Parathyroid adenoma (tissue), 2 donors: Measurements from ENCODE around the gene SLC2A10.

Experiments
- H2AFZ ChIP-seq: fragments of 300-600 bp; sonication (generic); one replicate; pipeline ENCODE4 v1.7.0; 2017; ENCODE audit warnings: antibody characterized with exemption, mild to moderate bottlenecking
- H3K27ac ChIP-seq: fragments of 300-600 bp; sonication (generic); one replicate; pipeline ENCODE4 v1.7.0; 2017
- H3K27me3 ChIP-seq: fragments of 300-600 bp; sonication (generic); one replicate; pipeline ENCODE4 v1.7.0; 2017; ENCODE audit warnings: low read length; ENCODE audit not compliant: control insufficient read depth, insufficient read depth
- H3K36me3 ChIP-seq: fragments of 300-600 bp; sonication (generic); one replicate; pipeline ENCODE4 v1.7.0; 2017; ENCODE audit warnings: low read length; ENCODE audit not compliant: control insufficient read depth, insufficient read depth
- H3K4me1 ChIP-seq: fragments of 300-600 bp; sonication (generic); one replicate; pipeline ENCODE4 v1.7.0; 2017; ENCODE audit warnings: control low read depth
- H3K4me2 ChIP-seq: fragments of 300-600 bp; sonication (generic); one replicate; pipeline ENCODE4 v1.7.0; 2017; ENCODE audit warnings: low read length
- H3K4me3 ChIP-seq: fragments of 300-600 bp; sonication (generic); one replicate; pipeline ENCODE4 v1.7.0; 2017; ENCODE audit warnings: low read depth, low read length
- H3K79me2 ChIP-seq: fragments of 300-600 bp; sonication (generic); one replicate; pipeline ENCODE4 v1.7.0; 2017; ENCODE audit warnings: control low read depth
- H3K9ac ChIP-seq: fragments of 300-600 bp; sonication (generic); one replicate; pipeline ENCODE4 v1.7.0; 2017; ENCODE audit warnings: mild to moderate bottlenecking
- H3K9me3 ChIP-seq: fragments of 300-600 bp; sonication (generic); one replicate; pipeline ENCODE4 v1.7.0; 2017; ENCODE audit warnings: low read length; ENCODE audit not compliant: control insufficient read depth
- TF ChIP-seq, protein P1 (sequence below): fragments of 300-600 bp; sonication (generic); IDR thresholded peaks from one replicate; pipeline ENCODE4 v1.7.0; 2017; ENCODE audit warnings: antibody characterized with exemption, mild to moderate bottlenecking
- donor health status: primary hyperparathyroidism.

SLC2A10 gene

DNA sequence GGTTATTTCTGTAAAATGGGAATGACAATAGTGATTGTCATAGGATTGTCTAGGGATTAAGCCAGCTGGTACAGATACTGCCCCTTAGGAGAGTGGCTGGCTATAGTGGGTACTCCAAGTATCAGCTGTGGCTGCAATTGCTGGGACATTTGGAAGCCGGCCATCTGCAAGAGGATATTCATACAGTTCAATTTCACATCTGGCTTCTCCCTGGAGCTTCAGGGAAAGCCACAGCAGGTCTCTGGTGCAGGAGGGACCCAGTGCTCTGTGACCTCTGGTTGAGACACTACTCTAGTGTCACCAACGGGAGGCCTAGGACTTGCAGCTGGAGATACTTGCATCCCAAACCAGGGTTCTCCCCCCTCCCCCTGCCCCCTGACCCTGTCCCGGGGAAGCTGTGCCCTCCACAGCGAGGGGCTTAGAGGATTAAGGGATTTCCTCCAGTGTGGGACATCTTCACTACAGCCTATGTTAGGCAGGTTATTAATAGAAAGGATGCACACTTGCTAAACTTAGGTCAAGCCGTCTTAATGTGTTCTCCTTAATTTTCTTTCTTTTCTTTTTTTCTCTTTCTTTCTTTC lies 2.7 kb downstream of the SLC2A10 start:
- H3K79me2 ChIP-seq, result no peaks in the 10 kb centered on the region
- no peaks in the 10 kb centered on the region for H3K36me3 ChIP-seq
- H3K9ac ChIP-seq, result no peak overlapping the region
- H3K4me1 ChIP-seq, result peaks cover 7% of the 10 kb centered on the region
- H3K4me3 ChIP-seq, result no peak overlapping the region
- H3K9me3 ChIP-seq, result no peaks in the 10 kb centered on the region
- H3K4me2 ChIP-seq, result no peak overlapping the region
- H3K27me3 ChIP-seq, result no peaks in the 10 kb centered on the region
- no peak overlapping the region for H2AFZ ChIP-seq
- TF ChIP-seq, protein P1, sequence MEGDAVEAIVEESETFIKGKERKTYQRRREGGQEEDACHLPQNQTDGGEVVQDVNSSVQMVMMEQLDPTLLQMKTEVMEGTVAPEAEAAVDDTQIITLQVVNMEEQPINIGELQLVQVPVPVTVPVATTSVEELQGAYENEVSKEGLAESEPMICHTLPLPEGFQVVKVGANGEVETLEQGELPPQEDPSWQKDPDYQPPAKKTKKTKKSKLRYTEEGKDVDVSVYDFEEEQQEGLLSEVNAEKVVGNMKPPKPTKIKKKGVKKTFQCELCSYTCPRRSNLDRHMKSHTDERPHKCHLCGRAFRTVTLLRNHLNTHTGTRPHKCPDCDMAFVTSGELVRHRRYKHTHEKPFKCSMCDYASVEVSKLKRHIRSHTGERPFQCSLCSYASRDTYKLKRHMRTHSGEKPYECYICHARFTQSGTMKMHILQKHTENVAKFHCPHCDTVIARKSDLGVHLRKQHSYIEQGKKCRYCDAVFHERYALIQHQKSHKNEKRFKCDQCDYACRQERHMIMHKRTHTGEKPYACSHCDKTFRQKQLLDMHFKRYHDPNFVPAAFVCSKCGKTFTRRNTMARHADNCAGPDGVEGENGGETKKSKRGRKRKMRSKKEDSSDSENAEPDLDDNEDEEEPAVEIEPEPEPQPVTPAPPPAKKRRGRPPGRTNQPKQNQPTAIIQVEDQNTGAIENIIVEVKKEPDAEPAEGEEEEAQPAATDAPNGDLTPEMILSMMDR, result no peak
- H3K27ac ChIP-seq, result no peak overlapping the region

DNA sequence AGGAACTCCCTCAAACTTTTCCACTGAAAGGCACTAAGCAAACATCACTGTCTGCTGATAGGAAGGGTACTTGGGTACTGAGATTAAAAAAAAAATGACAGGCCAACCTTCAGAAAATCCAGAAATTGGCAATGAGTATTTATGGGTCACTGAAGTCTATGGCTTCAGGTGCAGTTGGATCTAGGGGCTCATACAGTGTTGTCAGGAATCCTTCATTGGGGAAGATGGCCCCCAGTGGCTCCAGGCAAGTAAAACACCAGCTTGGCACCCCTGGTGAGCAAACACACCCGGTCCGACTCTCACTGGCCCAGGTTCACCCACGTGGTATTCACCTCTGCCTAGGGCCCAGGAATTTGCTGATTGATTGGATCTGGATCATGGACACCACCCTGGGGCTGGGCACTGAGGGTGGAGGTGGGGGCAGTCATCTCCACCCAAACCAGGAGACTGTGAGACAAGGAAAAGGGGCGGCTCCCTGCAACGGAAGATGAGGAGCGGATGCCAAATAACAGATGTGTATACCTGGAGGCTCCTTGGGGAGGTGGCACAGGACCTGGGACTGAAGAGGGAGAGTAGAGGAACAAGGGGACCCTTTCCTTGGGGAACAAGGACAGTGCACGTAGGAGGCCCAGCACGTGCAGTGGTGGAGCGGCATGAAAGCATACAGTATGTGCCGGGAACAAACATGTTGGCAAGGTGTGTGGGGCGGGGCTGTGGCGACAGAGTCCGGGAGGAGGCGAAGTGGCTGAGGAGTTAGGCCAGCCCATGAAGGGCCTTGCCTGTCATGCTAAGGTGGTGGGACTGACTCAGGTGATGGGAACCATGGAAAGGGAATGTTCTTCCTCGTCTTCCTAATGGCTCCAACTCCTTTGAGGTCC lies 4.7 kb downstream of the SLC2A10 start:
- Histone ChIP-seq H3K27ac (no peak overlapping the region), H3K4me2 (no peak overlapping the region), H3K9ac (no peak overlapping the region), H2AFZ (no peak overlapping the region), H3K36me3 (no peaks in the 10 kb centered on the region), H3K27me3 (no peaks in the 10 kb centered on the region), H3K9me3 (no peaks in the 10 kb centered on the region), H3K4me1 (peaks cover 7% of the 10 kb centered on the region), H3K79me2 (no peaks in the 10 kb centered on the region), H3K4me3 (no peak overlapping the region)
- TF ChIP-seq, protein P1, result no peak

DNA sequence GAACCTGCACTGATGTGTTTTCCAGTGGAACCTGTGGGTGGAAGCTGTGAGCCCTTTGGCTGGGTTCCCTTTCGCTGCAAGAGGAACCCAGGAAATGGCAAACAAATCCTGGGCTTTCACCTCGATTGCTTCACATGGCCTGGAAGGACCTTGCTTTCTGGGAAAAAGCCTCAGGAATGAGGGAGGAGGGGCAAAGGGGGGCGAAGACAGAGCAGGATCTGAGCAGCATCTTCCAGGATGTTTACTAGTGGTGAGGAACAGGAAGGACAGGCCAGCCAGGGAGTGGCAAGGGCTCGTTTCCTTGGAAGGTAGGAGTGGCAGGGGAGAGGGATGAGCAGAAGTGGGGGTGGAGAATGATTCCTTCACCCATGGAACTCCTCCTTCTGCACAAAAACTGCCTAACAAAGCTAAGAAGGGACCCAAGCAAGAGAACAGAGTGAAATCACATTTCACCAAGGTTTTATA lies 5.9 kb downstream of the SLC2A10 start:
- no peaks in the 10 kb centered on the region for H3K9me3 ChIP-seq
- H3K27ac ChIP-seq, result no peak overlapping the region
- H3K4me1 ChIP-seq, result peaks cover 3% of the 10 kb centered on the region
- H3K4me3 ChIP-seq, result no peak overlapping the region
- no peaks in the 10 kb centered on the region for H3K27me3 ChIP-seq
- TF ChIP-seq, protein P1, result no peak
- no peak overlapping the region for H2AFZ ChIP-seq
- no peaks in the 10 kb centered on the region for H3K79me2 ChIP-seq
- no peak overlapping the region for H3K4me2 ChIP-seq
- no peak overlapping the region for H3K9ac ChIP-seq
- H3K36me3 ChIP-seq, result no peaks in the 10 kb centered on the region

DNA sequence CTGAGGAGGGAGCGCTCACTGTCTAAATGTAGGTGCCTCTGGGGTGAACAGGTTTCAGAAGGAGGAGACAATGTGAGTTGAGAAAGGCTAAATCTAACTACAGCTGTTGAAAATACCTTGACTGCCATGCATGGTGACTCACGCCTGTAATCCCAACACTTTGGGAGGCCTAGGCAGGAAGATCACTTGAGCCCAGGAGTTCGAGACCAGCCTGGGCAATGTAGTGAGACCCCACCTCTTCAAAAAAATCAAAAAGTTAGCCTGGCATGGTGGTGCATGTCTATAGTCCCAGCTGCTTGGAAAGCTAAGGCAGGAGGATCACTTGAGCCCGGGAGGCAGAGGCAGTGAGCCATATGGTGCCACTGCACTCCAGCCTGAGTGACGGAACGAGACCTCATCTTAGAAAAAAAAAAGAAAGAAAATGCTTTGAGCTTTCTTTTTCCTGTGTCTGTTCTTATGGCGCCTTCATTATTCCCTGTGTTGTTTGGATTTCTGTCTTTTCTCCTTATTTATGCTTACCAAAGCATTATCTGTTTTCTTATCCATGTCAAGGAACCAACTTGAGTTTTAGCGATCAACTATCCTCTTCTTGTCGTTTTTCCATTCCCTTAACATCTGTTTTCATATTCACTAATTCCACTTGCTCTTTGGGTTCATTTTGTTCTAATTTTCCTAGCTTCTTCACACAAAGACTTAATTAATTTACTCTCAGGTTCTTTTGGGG lies 8.5 kb downstream of the SLC2A10 start:
- H3K9me3 ChIP-seq, result no peaks in the 10 kb centered on the region
- H3K79me2 ChIP-seq, result no peaks in the 10 kb centered on the region
- no peaks in the 10 kb centered on the region for H3K4me1 ChIP-seq
- H3K9ac ChIP-seq, result no peak overlapping the region
- H3K4me3 ChIP-seq, result no peak overlapping the region
- TF ChIP-seq, protein P1, result no peak
- no peak overlapping the region for H3K4me2 ChIP-seq
- no peak overlapping the region for H2AFZ ChIP-seq
- no peaks in the 10 kb centered on the region for H3K36me3 ChIP-seq
- no peak overlapping the region for H3K27ac ChIP-seq
- no peaks in the 10 kb centered on the region for H3K27me3 ChIP-seq
